ENCODE results near the gene ARF5.

Gene ARF5

GRCh38 chr7:127635659-127636285 lies 47.6 kb downstream of the ARF5 start:
- Histone ChIP-seq H3K27me3 (ENCODE audit: insufficient read depth, low read length) (no peaks in the 10 kb centered on the region), H3K9ac (ENCODE audit: low read depth, low read length) (no peak overlapping the region), H3K36me3 (ENCODE audit: insufficient read depth, low read length) (no peaks in the 10 kb centered on the region), H3K4me3 (ENCODE audit: low read length) (no peak overlapping the region), H3K4me1 (ENCODE audit: insufficient read depth, low read length) (no peaks in the 10 kb centered on the region), H3K27ac (ENCODE audit: low read depth, low read length) (no peak overlapping the region), H3K9me3 (ENCODE audit: insufficient read depth, low read depth, low read length) (no peaks in the 10 kb centered on the region)
- WGBS: 79% methylated on average over 3 of the region's 3 CpGs

GRCh38 chr7:127638197-127638596 lies 50.0 kb downstream of the ARF5 start:
- Histone ChIP-seq H3K36me3 (ENCODE audit: insufficient read depth, low read length) (no peaks in the 10 kb centered on the region), H3K27me3 (ENCODE audit: insufficient read depth, low read length) (no peaks in the 10 kb centered on the region), H3K9me3 (ENCODE audit: insufficient read depth, low read depth, low read length) (no peaks in the 10 kb centered on the region)

More at GRCh38 chr7:127638197-127638596, 50.0 kb downstream of the ARF5 start:
- Histone ChIP-seq H3K4me1 (ENCODE audit: insufficient read depth, low read length) (peaks cover 8% of the 10 kb centered on the region; the same call in 1 of the 2 replicates), H3K27ac (ENCODE audit: low read depth, low read length) (no peak overlapping the region), H3K9ac (ENCODE audit: low read depth, low read length) (no peak overlapping the region), H3K4me3 (ENCODE audit: low read length) (no peak overlapping the region)

All from HUES64 (cell line).